HUES48 (cell line): Measurements from ENCODE around the gene MAPRE2.

Experiments used
- H3K27ac ChIP-seq: one replicate; pipeline ENCODE4 v1.7.0; 2013; ENCODE audit warnings: low read depth, low read length, inconsistent platforms
- H3K27me3 ChIP-seq: 2 replicates; pipeline ENCODE4 v1.6.1; 2013; ENCODE audit warnings: mild to moderate bottlenecking, low read length; ENCODE audit not compliant: control insufficient read depth, insufficient read depth
- H3K36me3 ChIP-seq: 2 replicates; pipeline ENCODE4 v1.6.1; 2013; ENCODE audit warnings: low read length; ENCODE audit not compliant: control insufficient read depth, insufficient read depth
- H3K4me1 ChIP-seq: 2 replicates; pipeline ENCODE4 v1.6.1; 2013; ENCODE audit warnings: mild to moderate bottlenecking, low read length; ENCODE audit not compliant: control insufficient read depth, insufficient read depth
- H3K4me3 ChIP-seq: 2 replicates; pipeline ENCODE4 v1.5.1; 2013; ENCODE audit warnings: mild to moderate bottlenecking, low read depth, low read length
- H3K9ac ChIP-seq: 2 replicates; pipeline ENCODE4 v1.6.1; 2013; ENCODE audit warnings: mild to moderate bottlenecking, low read depth, low read length, moderate library complexity
- H3K9me3 ChIP-seq: 2 replicates; pipeline ENCODE4 v1.6.1; 2013; ENCODE audit warnings: low read length; ENCODE audit not compliant: control insufficient read depth, insufficient read depth

Gene MAPRE2

GRCh38 chr18:35083174-35083712 is 42.0 kb downstream of the MAPRE2 start:
- no peak overlapping the region for H3K9ac ChIP-seq
- H3K9me3 ChIP-seq = no peaks in the 10 kb centered on the region
- H3K4me1 ChIP-seq = no peaks in the 10 kb centered on the region
- H3K27ac ChIP-seq = no peak overlapping the region
- H3K36me3 ChIP-seq = no peaks in the 10 kb centered on the region
- H3K27me3 ChIP-seq = no peaks in the 10 kb centered on the region
- no peak overlapping the region for H3K4me3 ChIP-seq

GRCh38 chr18:35084494-35085449 is 43.6 kb downstream of the MAPRE2 start:
- Histone ChIP-seq H3K4me1 (no peaks in the 10 kb centered on the region), H3K36me3 (no peaks in the 10 kb centered on the region), H3K27me3 (no peaks in the 10 kb centered on the region), H3K9ac (no peak overlapping the region), H3K4me3 (no peak overlapping the region), H3K9me3 (no peaks in the 10 kb centered on the region), H3K27ac (no peak overlapping the region)

- Histone ChIP-seq H3K27me3 (no peaks in the 10 kb centered on the region), H3K4me1 (no peaks in the 10 kb centered on the region), H3K9ac (no peak overlapping the region), H3K4me3 (no peak overlapping the region), H3K27ac (no peak overlapping the region), H3K36me3 (no peaks in the 10 kb centered on the region), H3K9me3 (no peaks in the 10 kb centered on the region)
These were observed 44.5 kb downstream of the MAPRE2 start for GRCh38 chr18:35085450-35086380.

GRCh38 chr18:35086704-35087103 is 45.5 kb downstream of the MAPRE2 start:
- Histone ChIP-seq H3K9ac (no peak overlapping the region), H3K36me3 (no peaks in the 10 kb centered on the region), H3K27ac (no peak overlapping the region), H3K4me3 (no peak overlapping the region), H3K27me3 (no peaks in the 10 kb centered on the region), H3K4me1 (no peaks in the 10 kb centered on the region), H3K9me3 (no peaks in the 10 kb centered on the region)

- H3K9ac ChIP-seq = no peak overlapping the region
- no peak overlapping the region for H3K4me3 ChIP-seq
- H3K27me3 ChIP-seq = no peaks in the 10 kb centered on the region
- H3K27ac ChIP-seq = no peak overlapping the region
- no peaks in the 10 kb centered on the region for H3K36me3 ChIP-seq
- no peaks in the 10 kb centered on the region for H3K4me1 ChIP-seq
- no peaks in the 10 kb centered on the region for H3K9me3 ChIP-seq
These were observed 46.5 kb downstream of the MAPRE2 start for GRCh38 chr18:35087726-35088125.

GRCh38 chr18:35088921-35089320 is 47.7 kb downstream of the MAPRE2 start:
- Histone ChIP-seq H3K36me3 (no peaks in the 10 kb centered on the region), H3K27me3 (no peaks in the 10 kb centered on the region), H3K4me1 (no peaks in the 10 kb centered on the region), H3K9ac (no peak overlapping the region), H3K9me3 (no peaks in the 10 kb centered on the region), H3K27ac (no peak overlapping the region), H3K4me3 (no peak overlapping the region)

- Histone ChIP-seq H3K4me3 (no peak overlapping the region), H3K27me3 (no peaks in the 10 kb centered on the region), H3K36me3 (no peaks in the 10 kb centered on the region), H3K9me3 (no peaks in the 10 kb centered on the region), H3K27ac (no peak overlapping the region), H3K4me1 (no peaks in the 10 kb centered on the region), H3K9ac (no peak overlapping the region)
These were observed 48.2 kb downstream of the MAPRE2 start for GRCh38 chr18:35089382-35089781.

GRCh38 chr18:35089891-35090550 is 48.8 kb downstream of the MAPRE2 start:
- Histone ChIP-seq H3K9ac (no peak overlapping the region), H3K9me3 (no peaks in the 10 kb centered on the region), H3K4me1 (no peaks in the 10 kb centered on the region), H3K27ac (no peak overlapping the region), H3K27me3 (no peaks in the 10 kb centered on the region), H3K4me3 (no peak overlapping the region), H3K36me3 (no peaks in the 10 kb centered on the region)

GRCh38 chr18:35091841-35092240 is 50.6 kb downstream of the MAPRE2 start:
- Histone ChIP-seq H3K36me3 (no peaks in the 10 kb centered on the region), H3K27me3 (no peaks in the 10 kb centered on the region), H3K4me1 (no peaks in the 10 kb centered on the region), H3K9ac (no peak overlapping the region), H3K4me3 (no peak overlapping the region), H3K9me3 (no peaks in the 10 kb centered on the region), H3K27ac (no peak overlapping the region)

GRCh38 chr18:35095983-35096676 is 54.9 kb downstream of the MAPRE2 start:
- no peaks in the 10 kb centered on the region for H3K27me3 ChIP-seq
- H3K27ac ChIP-seq = no peak overlapping the region
- H3K4me3 ChIP-seq = no peak overlapping the region
- no peaks in the 10 kb centered on the region for H3K4me1 ChIP-seq
- H3K9me3 ChIP-seq = no peaks in the 10 kb centered on the region
- H3K36me3 ChIP-seq = no peaks in the 10 kb centered on the region
- no peak overlapping the region for H3K9ac ChIP-seq
